Bone marrow (tissue), 2 donors: ENCODE measurements around the gene GBA2.

Experiments
- DNase-seq, 2 donors: peaks; one replicate each; lab custom pipeline; 2025; lab: John Stamatoyannopoulos, UW

Gene GBA2

DNA sequence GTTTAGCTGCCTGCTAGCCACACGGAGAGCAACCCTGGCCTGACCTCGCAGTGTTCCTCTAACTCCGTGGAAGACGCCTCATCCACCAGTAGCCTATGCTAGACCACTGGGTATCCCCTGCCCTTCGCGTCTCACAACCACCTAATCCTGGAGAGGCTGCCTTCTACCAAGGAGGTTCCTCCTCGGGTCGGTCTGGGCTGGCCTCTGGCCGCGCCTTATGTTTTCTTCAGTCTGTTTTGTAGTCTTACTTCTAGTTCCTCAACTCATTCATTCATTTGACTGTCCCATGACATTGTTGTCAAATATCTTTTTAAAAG, 57.7 kb downstream of the GBA2 start:
- DNase-seq = no peak

DNA sequence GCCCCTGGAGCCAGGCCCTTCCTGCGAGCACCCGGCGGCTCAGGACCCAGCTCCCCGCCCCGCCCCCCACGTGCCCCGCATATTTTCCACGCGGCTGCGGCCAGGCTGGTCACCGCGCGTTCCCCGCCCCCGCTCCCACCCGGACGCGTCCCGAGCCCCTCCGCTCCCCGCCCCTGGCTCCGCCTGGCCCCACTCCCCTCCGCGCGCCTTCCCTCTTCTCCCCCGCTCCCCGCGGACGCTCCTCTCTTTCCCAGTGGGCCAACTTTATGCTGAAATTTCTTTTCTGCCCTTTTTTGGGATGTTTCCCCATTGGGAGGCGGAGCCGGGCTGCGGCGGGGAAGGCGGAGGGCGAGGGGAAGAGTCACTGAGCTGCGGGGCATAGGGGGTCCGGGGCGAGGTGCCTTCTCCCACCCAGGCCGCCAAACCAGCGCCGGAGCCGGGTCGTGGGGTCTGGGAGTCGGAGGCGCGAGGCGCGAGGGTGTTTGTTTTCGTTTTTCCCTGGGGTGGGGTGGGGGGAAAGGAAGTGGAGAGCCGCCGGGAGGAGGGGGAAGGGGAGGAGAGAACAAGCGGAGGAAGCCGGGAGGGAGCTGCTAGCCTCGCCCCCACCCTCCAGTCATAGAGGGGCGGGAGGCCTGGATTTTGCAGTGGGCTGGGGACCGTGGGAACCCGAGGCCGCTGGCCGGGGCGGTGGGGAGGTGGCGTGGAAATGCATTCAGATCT, 58.3 kb downstream of the GBA2 start:
- peak; percentile 31 to 55 for DNase-seq

DNA sequence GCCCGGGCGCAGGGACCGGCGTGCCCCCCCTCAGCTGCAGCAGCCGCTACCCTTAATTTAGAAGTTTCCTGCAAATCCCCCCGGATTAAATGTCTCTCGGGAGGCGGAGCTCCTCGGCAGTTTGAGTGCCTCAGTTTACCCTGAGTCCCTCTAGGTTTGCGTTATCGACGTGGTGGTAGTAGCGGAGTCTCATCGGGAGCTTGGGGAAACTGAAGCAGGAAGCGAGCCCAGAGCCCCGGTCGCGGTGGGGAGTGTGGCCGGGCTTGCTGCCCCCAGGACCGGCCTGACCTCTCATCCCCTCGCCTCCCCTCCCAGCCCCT, 58.8 kb downstream of the GBA2 start:
- DNase-seq = peak in 1 of 2 donors; percentile 31

DNA sequence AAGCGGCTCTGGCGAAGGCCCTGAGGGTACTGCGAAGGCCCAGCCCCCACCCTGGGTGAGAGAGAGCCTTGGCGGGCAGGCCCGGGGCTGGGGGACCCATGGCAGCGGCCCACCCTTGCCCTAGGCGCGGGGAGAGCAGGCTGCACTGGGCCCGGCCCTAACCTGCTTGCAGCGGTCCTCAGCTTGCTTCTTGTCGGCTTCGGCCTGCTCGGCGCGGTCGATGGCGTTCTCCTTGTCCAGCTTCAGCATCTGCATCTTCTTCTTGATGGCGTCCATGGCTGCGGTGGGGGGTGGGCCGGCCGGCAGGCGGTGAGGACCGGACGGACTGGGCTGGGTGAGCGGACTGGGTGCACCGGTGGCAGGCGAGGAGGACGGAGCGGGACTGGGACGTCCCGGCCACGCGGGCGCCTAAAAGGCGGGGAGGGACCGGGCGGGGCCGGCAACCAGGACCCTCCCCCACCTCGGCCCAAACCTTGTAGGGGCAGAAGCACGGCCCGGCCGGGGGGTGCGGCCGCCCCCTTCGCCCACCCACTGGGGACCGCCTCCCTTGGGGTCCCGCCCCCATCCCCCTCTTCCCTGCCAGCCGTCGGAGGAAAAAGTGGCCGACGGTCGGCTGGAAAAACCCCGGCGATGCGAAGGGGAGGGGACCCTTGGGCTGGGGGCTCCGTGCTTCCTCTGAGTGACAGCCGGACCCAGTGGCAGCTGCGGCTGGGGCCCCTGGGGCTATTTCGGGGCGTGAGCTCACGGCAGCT, 59.3 kb downstream of the GBA2 start, which contains the start of gene TPM2:
Gene TPM2, minus strand, starts transcription at position 384 of the 752 bp plus-strand sequence. Its CDS starts 108 bp downstream, at position 276.
- DNase-seq = no peak

DNA sequence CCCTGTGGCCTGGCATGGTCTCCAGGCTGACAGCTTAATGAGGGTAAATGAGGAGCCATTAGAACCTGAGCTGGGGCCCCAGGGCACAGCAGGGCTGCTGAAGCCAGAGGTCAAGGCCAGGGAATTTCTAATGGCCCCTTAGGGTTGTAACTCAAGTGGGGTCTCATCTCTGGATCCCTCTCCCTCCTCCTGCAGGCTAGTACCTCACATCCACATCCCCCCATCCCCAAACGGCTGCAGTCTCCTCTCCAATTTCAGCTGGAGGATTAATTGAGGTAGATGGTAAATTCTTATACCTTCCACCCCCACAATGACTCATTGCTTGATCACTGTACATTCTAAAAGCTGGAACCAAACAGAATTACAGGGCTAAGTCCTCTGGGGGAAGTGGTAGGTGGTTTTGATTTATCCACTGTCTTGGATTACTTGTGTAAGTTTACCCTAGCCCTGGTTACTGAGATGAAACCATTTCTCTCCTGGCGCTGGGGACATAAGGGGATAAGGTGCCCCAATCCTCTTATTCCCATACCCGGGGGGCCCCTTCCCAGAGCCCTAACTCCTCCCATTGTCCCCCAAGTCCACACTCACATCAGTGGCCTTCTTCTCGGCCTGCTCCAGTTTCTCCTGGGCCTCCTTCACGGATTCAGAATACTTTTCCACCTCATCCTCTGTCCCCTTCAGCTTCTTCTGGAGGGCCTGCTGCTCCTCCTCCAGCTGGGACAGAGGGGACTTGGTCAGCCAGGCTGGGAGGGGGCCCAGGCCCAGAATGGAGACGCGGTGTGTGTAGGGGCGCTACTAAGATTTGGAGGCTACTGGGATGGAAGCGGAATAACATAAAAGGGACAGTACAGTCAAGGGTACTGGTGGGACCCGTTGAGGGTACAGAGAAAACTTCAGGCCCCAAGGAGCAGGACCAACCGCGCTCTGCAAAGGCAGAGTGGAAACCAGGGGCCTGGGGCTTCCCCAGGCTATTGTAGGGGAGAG, 60.2 kb downstream of the GBA2 start:
- peak in 1 of 2 donors; percentile 2 for DNase-seq

DNA sequence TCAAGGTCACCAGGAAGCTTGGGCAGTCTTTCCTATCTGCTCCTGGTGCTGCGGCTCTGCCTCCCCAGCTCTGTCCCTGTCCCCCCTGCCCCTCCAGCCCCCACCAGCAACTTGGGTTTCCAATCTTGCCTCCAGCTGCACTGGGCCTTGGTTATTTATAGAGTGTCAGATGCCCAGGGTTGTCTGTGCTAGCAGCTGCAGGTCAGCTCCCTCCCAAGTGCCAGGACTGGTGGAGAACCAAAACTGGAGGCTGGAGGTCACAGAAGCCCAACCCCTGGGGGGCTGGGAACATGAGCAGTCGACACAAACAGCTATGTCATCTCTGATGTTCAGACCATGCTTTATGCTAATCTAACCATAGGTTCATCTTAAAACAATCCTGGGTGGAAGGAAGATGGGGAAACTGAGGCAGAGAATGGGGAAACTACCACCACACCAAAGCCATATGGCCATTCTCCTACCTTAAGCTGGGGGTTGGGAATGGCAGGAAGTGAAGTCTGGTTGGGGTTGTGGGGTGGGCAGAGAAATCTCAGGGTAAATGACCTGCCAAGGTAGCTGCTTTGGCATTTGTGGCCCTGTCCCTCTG, 61.0 kb downstream of the GBA2 start:
- no peak for DNase-seq

DNA sequence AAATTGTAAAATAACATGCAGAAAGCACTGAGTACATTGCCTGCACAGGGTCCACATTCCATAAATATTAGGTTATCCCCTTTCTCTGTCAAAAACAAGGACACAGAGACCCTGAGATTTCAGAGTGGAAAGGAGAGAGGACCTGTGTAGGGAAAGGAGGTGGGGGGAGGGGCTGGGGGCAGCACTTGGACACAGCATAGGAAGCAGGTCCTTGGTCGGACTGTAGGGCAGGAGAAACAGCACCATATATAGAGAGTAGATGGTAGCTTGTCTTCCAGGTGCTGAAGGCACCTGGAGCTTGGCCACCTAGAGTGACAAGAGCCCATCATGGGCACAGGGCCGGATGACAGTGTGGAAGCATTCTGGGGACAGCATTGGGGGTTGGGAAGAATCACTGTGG, 61.7 kb downstream of the GBA2 start:
- DNase-seq = no peak
